Endothelial cell (in vitro differentiated cells): Measurements from ENCODE around the gene PARD3. TPM values are rescaled to one million over a fixed set of nuclear protein-coding genes. Genes with fewer than 3 reads are reported as not detected.

Source experiments
- DNase-seq: peaks from one replicate; pipeline ENCODE4 v3.0.0; 2021; ENCODE audit warnings: low spot score
- H3K27ac Mint-ChIP-seq: one replicate; pipeline ENCODE4 v1.8.0; 2021; ENCODE audit warnings: mixed read lengths, inconsistent platforms; ENCODE audit not compliant: unreplicated experiment
- H3K27me3 Mint-ChIP-seq: one replicate; pipeline ENCODE4 v1.8.0; 2021; ENCODE audit warnings: mild to moderate bottlenecking, moderate library complexity, mixed read lengths, inconsistent platforms; ENCODE audit not compliant: unreplicated experiment
- H3K36me3 Mint-ChIP-seq: one replicate; pipeline ENCODE4 v1.8.0; 2021; ENCODE audit warnings: mild to moderate bottlenecking, low read depth, mixed read lengths, inconsistent platforms; ENCODE audit not compliant: unreplicated experiment
- H3K4me1 Mint-ChIP-seq: one replicate; pipeline ENCODE4 v1.8.0; 2021; ENCODE audit warnings: mild to moderate bottlenecking, mixed read lengths, inconsistent platforms; ENCODE audit not compliant: unreplicated experiment
- H3K4me3 Mint-ChIP-seq: one replicate; pipeline ENCODE4 v1.8.0; 2021; ENCODE audit warnings: mild to moderate bottlenecking, mixed read lengths, inconsistent platforms; ENCODE audit not compliant: unreplicated experiment
- H3K9me3 Mint-ChIP-seq: one replicate; pipeline ENCODE4 v1.8.0; 2021; ENCODE audit warnings: mixed read lengths, inconsistent platforms; ENCODE audit not compliant: unreplicated experiment
- total RNA-seq: library from RNA; stranded (reverse); fragmentation: NEBNext Ultra II Directional; extraction: Animal tissue kit (Norgen Biotek cat#: 25700); gene quantifications from one replicate; pipeline ENCODE4 v1.2.1, GENCODE V29; 2021; ENCODE audit not compliant: unreplicated experiment
- TF ChIP-seq, protein P1 (sequence below): fragments of 200-600 bp; sonication (generic); IDR thresholded peaks from one replicate; pipeline ENCODE4 v1.5.0; 2021; ENCODE audit warnings: antibody characterized with exemption; ENCODE audit not compliant: unreplicated experiment

Gene PARD3
- total RNA-seq, 1 donor from 2014 or later: 35.2 TPM

DNA sequence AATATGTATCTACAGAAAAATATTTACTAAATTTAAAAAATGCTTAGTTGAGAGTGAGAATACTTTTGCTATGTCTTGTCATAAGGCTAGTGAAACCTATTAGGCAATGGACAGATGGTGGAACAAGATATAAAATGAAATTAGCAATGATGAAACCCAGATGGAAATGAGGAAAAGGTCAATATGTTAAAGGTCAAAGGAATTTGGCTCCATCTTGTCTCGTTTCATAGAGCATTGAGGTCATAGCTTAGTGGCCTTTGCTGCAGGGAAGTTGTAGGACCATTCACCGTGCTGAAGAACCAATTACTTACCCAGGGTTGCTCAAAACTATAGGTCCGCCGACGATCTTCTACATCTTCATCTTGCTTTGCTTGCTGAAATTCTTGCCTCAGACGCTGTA lies 683.9 kb downstream of the PARD3 start:
- H3K27me3 Mint-ChIP-seq: no peaks in the 10 kb centered on the region
- H3K27ac Mint-ChIP-seq: no peak overlapping the region
- no peaks in the 10 kb centered on the region for H3K4me1 Mint-ChIP-seq
- H3K9me3 Mint-ChIP-seq: no peaks in the 10 kb centered on the region
- DNase-seq: no peak
- no peak overlapping the region for H3K4me3 Mint-ChIP-seq
- TF ChIP-seq, protein P1, sequence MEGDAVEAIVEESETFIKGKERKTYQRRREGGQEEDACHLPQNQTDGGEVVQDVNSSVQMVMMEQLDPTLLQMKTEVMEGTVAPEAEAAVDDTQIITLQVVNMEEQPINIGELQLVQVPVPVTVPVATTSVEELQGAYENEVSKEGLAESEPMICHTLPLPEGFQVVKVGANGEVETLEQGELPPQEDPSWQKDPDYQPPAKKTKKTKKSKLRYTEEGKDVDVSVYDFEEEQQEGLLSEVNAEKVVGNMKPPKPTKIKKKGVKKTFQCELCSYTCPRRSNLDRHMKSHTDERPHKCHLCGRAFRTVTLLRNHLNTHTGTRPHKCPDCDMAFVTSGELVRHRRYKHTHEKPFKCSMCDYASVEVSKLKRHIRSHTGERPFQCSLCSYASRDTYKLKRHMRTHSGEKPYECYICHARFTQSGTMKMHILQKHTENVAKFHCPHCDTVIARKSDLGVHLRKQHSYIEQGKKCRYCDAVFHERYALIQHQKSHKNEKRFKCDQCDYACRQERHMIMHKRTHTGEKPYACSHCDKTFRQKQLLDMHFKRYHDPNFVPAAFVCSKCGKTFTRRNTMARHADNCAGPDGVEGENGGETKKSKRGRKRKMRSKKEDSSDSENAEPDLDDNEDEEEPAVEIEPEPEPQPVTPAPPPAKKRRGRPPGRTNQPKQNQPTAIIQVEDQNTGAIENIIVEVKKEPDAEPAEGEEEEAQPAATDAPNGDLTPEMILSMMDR: no peak
- H3K36me3 Mint-ChIP-seq: peaks cover 10% of the 10 kb centered on the region

DNA sequence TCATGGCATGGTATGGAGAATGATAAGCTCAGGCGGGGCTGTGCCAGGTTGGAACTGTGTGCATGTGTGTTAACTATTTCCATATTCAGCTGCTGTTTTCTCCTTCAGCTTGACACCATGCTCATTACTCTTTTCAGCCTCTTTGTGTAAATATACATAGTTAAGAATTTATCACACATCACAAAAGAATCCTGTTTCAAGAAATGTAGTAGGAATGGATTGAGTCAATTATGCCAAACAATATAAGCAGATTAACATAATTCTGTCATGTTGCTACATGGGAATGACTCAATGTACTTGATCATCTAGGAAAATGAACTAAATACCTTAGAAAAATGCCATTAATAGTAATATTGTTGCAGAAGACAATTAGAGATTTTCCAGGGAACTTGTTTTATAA lies 687.4 kb downstream of the PARD3 start:
- Mint-ChIP-seq H3K4me3 (no peak overlapping the region), H3K27me3 (no peaks in the 10 kb centered on the region), H3K9me3 (no peaks in the 10 kb centered on the region), H3K27ac (no peak overlapping the region), H3K36me3 (peaks cover 10% of the 10 kb centered on the region), H3K4me1 (peaks cover 6% of the 10 kb centered on the region)
- TF ChIP-seq, protein P1: no peak
- no peak for DNase-seq

DNA sequence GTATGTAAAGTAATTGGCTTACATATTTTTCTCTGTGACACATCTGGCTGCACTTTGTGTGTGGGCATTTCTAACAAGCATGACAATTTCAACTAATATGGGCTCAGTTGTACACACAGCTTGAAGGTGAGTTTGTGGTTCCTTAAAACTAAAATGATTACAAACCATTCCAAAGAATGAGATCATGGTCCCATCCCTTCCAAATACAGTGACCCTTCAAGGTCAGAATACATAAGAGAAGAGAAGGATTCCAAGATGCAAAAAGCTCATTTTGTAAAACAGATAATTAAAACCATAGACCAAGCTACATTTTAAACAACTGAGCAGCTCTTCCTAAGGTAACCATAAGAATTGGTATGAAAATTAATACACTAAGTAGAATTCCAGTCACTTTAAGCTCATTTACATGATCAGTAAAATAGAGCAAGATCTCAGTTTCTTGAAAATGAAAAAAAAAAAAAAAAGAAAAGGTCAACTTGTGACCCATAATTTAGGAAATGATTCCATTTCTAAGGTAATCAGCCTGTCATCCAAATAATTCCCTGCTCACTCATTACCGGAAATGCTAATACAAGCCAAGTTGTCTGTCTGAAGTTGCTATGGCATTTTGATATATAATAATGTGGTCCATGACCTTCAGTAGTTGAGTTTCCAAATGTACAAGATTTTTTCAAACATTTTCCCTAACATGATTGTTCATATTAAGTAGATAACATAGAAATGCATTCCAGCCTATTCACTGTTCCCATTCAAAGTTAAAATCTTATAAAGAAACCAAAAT lies 688.5 kb downstream of the PARD3 start:
- H3K9me3 Mint-ChIP-seq: no peaks in the 10 kb centered on the region
- TF ChIP-seq, protein P1: no peak
- no peak overlapping the region for H3K4me3 Mint-ChIP-seq
- H3K36me3 Mint-ChIP-seq: peaks cover 10% of the 10 kb centered on the region
- DNase-seq: no peak
- H3K27me3 Mint-ChIP-seq: no peaks in the 10 kb centered on the region
- no peak overlapping the region for H3K27ac Mint-ChIP-seq
- peaks cover 17% of the 10 kb centered on the region for H3K4me1 Mint-ChIP-seq

DNA sequence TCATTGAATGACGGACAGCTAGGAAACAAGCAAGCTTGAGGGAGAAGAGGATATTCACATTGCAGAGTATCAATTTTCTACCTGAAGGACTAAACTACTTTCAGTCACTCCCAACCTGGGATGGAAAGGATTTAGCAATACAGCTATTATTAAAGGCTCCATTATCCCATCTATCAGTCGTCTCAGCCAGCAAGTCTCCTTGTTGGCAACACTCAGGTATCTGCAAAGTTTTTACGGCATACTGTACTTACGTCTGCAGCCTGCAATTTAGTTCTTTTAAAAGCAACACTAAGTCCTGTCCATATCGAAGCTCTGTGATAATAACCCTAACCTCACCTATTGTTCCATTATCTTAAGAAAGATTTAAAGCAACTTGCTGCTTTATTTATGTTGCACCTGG lies 689.4 kb downstream of the PARD3 start:
- Mint-ChIP-seq H3K27ac (no peak overlapping the region), H3K27me3 (no peaks in the 10 kb centered on the region), H3K36me3 (peaks cover 10% of the 10 kb centered on the region), H3K4me3 (no peak overlapping the region), H3K9me3 (no peaks in the 10 kb centered on the region), H3K4me1 (peaks cover 23% of the 10 kb centered on the region)
- TF ChIP-seq, protein P1: no peak
- no peak for DNase-seq

DNA sequence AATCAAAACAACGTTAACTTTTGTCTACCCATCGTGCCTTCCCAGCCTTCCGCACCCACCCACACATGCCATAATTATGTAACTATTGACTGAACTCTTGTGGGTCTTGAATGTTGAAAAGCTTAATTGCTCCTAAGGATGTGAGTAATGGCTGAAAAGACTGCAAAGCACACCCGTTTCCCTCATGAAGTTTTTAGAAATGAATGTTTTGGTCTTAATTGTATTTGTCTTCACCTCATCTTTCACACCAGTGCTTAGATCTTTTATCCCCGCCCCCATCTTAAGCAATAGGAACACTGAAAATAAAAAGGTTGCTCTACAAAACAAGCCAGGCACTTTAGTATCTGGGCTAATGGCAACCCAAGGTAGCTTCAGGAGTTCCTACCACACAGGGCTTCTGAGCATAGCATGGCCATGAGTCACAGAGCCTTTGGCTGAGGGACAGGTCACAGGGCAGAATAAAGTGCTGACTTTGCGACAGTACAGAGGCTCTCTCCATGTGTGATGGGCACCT lies 690.5 kb downstream of the PARD3 start:
- H3K27ac Mint-ChIP-seq: no peak overlapping the region
- no peaks in the 10 kb centered on the region for H3K9me3 Mint-ChIP-seq
- no peak for DNase-seq
- no peaks in the 10 kb centered on the region for H3K27me3 Mint-ChIP-seq
- H3K4me3 Mint-ChIP-seq: no peak overlapping the region
- H3K36me3 Mint-ChIP-seq: no peaks in the 10 kb centered on the region
- peaks cover 23% of the 10 kb centered on the region for H3K4me1 Mint-ChIP-seq
- TF ChIP-seq, protein P1: no peak
